Measurements from ENCODE around the gene ZNF827.

Gene ZNF827, protein sequence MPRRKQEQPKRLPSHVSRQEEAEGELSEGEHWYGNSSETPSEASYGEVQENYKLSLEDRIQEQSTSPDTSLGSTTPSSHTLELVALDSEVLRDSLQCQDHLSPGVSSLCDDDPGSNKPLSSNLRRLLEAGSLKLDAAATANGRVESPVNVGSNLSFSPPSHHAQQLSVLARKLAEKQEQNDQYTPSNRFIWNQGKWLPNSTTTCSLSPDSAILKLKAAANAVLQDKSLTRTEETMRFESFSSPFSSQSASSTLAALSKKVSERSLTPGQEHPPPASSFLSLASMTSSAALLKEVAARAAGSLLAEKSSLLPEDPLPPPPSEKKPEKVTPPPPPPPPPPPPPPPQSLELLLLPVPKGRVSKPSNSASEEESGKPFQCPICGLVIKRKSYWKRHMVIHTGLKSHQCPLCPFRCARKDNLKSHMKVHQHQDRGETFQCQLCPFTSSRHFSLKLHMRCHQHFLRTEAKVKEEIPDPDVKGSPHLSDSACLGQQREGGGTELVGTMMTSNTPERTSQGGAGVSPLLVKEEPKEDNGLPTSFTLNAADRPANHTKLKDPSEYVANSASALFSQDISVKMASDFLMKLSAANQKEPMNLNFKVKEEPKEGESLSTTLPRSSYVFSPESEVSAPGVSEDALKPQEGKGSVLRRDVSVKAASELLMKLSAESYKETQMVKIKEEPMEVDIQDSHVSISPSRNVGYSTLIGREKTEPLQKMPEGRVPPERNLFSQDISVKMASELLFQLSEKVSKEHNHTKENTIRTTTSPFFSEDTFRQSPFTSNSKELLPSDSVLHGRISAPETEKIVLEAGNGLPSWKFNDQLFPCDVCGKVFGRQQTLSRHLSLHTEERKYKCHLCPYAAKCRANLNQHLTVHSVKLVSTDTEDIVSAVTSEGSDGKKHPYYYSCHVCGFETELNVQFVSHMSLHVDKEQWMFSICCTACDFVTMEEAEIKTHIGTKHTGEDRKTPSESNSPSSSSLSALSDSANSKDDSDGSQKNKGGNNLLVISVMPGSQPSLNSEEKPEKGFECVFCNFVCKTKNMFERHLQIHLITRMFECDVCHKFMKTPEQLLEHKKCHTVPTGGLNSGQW

DNA sequence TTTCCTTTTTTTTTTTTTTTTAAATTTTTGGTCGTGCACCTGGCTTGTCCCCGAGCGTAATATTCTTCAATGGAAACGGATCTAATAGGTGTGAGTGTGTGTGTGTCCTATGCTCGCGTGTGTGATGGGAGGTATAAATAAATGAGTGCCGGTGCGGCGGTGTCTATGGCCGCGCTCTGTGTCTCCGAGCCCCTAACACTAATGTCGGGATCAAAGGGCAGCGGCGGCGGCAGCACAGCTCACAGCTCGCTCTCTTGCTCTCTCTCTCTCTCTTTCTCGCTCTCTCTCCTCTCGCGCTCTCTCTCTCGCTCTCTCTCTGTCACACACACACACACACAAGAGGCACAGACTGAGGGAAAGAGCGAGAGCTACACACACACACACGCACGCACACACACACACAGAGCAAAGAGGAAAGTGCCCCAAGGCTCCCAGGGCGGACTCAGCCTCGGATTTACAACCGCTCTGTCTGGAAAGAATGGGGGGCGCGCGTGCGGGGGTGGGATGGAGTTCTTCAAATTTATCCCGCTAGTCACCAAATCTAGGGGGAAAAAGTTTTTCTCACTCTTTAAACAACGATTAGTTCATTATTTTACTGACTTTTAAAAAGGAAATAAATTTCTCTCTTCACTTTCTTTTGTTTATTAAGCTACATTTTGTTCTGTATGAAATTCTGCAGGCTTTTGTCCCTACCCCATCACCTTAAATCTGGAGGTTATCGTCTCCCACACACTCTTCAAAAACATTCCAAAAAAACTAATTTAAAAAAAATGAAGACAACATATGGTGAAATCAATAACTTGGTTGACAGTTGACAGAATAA is at the start of gene ZNF827:
TSS of gene ZNF827 (minus strand) at position 206 of the 823 bp plus-strand sequence. CDS start 416 bp downstream, outside the sequence.
- peak; percentile 37 to 47 for DNase-seq (ENCODE audit: low read depth in 2 of 2)

DNA sequence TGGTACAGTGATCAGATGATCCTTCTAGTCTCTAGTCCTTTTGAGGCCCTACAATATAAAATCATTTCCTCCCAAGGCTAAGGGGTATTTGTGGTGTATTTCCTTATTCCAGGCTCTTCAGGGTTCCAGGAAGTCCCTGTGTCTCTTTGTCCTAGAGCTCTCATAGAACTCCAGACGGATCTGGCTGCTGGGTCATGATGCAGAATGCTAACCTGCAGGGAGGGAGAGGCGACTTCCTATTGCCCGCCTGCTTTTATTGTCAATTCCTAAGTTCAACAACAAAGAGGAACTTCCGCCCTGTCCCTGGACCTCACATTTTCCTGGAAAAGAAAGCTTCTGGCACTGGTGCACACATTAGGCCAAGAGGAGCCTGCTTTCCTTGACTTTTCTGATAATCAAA is 45.9 kb upstream of the ZNF827 start:
- no peak for DNase-seq (ENCODE audit: low read depth in 2 of 2)

DNA sequence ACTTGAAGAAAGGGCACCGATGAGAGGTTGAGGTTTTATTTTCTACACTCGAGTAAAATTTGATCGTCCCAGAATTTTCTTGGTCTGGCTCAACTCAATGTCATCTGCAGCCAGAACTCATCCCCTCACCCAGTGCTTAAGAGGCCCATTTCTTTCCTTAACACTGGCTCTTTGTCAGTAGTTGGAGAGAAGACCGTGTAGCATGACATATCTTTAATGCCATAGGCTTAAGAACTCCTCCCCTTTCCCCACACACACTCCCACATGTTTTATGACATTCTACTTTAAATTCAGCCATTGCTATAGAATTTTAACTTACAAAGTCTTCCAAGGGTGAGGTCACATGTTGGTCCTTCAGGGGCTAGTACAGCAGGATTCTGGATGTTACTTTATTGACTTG is 44.2 kb upstream of the ZNF827 start:
- DNase-seq (ENCODE audit: low read depth in 2 of 2): no peak

DNA sequence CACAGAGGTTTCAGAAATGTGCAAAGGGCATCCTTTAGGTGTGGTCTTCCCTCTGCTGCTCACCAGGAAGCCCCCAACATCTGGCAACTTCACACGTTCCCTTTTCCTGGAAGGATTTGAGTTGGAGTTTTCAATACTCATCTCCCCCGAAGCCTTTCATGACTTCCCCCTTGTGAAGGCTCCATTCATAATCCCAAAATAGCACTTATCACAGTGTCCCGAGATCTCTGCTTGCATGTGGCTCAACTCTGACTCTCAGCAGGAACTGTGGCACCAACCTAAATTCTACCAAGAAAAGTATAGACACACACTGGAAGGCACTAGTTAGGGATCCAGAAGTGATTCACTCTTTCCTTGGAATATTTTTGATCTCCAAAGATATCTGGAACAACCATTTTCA is 40.5 kb upstream of the ZNF827 start:
- no peak for DNase-seq (ENCODE audit: low read depth in 2 of 2)

DNA sequence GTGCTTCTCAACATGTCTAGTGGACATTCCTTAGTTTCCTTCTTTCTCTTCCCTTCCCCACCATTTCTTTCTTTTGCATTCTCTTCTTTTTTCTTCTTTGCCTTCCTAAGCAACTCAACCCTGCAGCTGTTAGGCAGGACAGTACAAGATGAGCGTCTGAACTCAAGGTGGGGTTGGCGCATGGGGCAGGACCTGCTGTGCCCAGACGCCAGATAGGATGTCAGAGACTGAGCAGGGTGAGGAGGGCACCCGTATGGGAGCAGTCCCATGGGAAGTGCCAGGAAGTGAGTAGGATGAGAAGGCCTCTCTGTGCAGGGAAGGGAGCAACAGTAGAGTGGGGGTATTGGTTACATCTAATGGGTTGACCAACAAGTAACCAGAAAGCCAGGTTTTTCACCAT is 38.1 kb upstream of the ZNF827 start:
- no peak for DNase-seq (ENCODE audit: low read depth in 2 of 2)

DNA sequence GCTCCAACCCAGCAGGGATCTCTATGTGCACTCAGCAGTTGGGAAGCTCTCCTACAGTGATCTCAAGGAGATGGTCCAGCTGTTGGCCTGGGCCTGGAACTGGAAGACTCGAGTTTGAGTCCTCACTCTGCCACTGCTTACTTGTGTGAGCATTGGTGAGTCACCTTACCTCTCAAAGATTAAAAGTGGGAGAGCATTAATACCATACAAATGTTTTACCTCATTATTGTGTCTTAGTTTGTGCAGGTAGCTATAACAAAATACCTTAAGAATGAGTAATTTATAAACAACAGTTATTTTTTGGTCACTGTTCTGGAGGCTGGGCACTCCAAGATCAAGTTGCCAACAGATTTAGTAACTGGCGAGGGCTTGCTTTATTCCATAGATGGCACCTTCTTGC is 21.4 kb upstream of the ZNF827 start:
- no peak for DNase-seq (ENCODE audit: low read depth in 2 of 2)

DNA sequence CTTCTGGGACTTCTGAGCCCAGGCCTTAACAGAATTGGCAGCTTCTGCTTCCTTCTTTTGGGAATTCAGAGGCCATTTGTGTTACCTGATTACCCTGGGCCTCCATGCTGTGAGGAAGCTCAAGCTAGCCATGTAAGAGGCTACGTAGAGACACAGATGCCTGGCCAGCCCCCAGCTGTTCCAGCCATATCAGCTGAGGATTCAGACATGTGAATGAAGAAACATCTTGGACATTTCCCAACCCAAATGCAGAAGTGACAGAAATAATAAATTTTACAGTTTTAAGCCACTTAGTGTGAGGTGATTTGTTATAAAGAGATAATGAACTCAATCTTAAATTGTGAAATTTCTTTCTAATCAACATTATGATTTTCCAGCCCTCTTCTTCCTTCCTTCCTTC is 18.7 kb upstream of the ZNF827 start:
- no peak for DNase-seq (ENCODE audit: low read depth in 2 of 2)

DNA sequence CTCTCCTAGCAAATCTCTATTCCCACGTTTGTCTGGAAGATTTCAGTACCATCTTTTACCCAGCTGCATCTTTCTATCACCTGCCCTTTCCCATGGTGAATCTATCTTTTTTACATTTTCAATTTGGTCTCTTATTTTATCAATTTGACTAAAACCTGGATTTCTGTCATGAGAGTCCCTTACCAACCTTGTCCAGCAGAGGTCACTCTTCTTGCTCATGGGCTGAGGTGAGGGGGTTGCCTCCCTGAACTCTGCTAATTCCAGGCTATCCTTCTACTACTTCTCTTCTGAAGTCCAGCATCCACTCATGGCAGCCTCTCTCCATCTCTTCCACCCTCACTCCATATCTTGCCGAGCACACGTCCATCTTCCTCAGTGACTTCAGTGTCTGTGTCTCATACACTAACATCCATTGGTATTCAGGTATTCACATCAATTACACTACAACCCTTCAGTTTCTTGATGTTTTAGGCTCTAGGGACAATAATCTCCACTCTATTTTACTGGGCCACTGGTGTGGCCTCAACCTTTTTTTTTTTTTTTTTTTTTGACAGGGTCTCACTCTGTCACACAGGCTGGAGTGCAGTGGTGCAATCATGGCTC is 17.8 kb upstream of the ZNF827 start:
- peak in 1 of 2 donors; percentile 20 for DNase-seq (ENCODE audit: low read depth in 2 of 2)

DNA sequence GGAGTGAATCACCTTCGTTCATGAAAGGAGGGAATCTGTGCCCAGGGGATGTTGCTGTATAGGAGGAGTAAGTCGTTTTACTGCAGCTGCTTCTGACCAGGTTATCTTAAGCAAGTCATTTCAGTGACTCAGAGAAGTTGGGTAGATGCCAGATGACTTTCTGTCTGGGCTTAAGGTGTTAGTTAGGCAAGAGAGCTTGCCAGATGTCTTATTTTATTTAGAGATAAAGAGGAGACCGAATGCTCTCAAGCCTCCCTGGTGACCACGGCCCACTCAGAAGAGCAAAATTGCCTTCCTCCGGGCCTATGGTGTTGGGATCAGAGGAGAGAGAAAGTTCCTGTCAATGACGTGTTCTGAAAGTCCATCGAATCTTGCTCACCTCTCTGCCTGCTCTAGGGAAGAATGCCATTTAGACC is 16.3 kb upstream of the ZNF827 start:
- DNase-seq (ENCODE audit: low read depth in 2 of 2): no peak

DNA sequence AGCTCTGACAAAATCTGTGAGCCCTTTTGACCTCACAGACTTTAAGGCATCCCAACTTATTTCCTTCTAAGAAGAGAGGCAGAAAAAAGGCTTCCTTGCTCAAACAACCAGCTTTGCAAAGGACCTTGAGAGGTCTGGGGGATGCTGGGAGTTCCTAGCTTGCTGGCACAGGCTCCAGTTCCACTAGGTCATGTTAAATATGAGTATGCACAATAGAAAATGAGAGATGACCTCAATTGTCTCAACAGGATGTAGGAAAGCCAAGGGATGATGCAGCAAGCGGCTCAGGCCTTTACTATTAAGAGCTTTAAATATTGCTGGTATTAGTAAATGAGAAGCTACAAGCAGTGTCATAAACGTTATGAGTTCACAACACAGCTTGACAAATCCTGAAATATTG is 13.3 kb upstream of the ZNF827 start:
- DNase-seq (ENCODE audit: low read depth in 2 of 2): no peak

DNA sequence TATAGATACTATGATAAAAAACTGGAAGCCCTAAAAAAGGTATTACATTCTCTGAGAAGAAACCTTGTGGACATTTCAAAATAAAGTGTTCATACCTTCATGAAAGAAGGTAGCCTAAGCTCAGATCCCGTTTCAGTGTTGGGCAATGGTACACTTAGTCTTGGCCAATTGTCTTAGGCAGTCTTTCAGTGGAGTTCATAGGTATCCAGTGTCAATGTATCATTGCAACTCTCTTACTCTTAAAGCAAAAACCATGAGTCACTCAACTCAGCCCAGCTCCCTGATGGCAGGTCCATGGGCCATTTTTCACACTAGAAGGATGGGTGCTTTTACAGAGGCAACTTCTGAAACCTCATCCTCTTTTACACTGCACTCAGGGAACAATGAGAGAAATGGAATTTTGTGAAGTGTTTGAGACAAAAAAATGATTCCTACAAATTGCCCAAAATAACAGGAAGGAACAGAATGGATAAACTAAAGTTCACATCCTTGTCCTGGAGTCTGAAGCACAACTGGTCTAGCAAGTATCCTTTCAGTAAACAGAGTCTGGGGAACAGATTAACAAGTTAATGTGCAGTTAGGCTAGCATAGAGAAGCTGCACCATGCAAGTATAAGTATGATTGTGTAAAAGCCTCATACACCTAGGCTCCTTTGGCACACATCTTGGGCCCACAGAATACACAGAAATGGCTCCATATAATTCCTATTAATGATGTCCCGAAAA is 7.0 kb upstream of the ZNF827 start:
- DNase-seq (ENCODE audit: low read depth in 2 of 2): no peak

DNA sequence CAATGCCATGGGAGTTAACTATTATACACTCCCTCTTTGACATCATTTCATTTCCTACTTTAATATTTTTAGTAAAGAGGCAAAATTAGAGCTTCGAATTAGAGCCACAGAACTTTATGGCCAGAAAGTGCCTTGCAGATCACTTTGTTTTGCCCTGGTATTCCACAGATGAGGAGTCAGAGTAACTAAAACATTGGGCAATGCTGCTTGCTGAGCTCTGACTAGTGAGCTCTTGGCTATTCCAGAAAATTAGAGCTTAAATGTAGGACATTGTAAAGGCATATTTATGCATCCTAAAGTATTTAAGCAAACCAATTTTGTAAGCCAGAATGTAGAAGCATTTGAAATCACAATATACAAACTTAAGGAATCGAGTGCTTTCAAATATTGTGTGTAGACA is 6.3 kb upstream of the ZNF827 start:
- DNase-seq (ENCODE audit: low read depth in 2 of 2): no peak

DNA sequence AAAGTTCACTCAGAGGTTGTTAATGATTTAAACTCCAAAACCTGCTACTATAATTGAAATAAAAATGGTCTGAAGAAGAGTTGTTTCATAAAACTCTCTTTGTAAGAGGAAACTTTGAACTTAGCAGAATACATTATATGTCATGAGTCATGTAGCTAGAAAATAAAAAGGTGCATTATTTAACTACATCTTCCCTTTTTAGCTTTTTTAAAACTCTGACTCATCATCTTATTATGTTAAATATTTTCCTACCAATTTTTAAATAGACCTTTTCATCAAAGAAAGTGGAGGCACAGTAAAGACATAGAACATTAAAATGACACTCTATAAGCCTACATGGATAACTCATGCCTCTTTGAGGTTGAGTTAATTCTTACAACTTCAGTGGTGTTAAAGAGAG is 1.2 kb upstream of the ZNF827 start:
- DNase-seq (ENCODE audit: low read depth in 2 of 2): no peak

DNA sequence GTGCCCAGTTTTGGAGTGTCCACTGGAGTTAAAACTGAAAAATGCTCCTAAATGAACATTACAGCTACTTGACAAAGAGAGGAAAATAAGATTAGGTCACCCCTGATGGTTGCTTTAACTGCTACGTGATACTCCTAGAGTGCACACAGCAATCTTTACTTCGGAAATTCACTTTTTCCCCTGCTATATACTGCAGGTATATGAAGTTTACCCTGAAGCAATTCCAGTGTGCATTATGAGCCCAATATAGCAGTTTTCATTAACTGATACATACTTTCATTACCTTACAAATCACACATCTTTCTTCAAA is 773 bp upstream of the ZNF827 start:
- DNase-seq (ENCODE audit: low read depth in 2 of 2): no peak

DNA sequence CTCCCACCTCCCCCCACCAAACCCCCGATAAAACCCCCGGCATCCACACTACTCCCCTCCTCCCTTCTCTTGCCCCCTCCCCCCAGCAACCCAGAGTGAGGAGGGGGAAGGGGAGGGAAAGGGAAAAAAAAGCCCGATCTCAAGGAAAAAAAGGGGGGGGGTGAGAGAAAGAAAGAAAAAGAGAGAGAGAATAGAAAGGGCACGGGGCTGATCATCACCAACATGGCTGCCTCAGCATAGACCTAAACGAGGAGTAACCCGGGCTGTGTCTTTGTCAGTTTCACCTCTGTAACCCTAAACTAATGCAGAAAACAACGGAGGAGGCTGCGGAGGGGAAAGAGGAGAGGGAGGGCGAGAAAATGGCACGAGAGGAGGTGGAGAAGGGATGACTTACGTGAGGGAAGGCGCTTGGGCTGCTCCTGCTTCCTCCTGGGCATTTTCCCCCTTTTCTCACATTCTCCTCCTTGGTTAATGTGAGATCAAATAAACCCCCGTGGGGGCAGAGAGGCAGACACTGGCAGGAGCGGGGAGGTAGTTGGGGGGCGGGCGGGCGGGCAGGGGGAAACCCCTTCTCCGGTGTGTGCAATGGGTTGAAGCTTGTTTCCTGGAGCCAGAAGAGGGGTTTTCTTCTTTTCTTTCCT is 532 bp downstream of the ZNF827 start:
- DNase-seq (ENCODE audit: low read depth in 2 of 2): peak in 1 of 2 donors; percentile 18

DNA sequence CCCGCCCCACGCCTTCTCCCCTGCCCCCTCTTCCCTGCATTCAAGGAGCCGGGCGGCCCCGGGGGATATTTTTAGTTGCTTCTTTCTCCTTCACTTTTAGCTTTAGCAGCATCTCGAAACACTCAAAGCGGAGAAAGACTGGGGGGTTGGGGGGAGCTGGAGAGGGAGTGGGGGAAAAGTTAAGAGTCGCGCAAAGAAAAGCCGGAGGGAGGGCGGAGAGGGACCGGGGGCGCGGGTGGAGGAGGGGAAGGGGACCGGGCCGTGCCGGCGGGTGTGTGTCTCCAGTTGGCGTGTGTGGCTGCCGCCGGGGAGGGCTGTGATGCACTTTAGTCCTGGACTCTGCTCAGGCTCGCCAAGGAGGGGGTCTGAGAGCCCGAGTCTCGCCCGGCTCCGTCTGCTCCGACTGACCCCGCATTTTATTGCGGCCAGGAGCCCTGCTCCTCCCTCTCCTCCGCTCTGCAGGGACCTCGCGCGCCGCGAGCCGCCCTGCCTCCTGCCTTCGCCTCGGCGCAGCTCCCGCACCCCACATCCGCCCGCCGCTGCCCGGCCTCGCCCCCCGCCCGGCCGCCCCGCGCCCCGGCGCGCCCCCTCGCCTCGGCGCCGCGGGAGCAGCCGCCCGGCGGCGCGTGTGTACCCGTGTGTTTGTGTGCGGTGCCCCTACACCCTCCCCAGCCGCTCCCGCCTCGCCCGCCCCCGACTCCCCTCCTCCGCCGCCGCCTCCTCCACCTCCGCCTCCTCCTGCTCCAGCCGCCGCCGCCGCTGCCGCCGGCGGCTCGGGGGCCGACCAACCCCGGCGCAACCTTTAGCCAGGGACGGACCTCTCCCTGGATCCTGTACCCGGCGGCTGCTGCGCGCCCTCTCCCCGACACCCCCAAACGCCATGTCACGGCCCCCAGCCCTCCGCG is 1.4 kb downstream of the ZNF827 start:
- peak; percentile 25 to 37 for DNase-seq (ENCODE audit: low read depth in 2 of 2)

DNA sequence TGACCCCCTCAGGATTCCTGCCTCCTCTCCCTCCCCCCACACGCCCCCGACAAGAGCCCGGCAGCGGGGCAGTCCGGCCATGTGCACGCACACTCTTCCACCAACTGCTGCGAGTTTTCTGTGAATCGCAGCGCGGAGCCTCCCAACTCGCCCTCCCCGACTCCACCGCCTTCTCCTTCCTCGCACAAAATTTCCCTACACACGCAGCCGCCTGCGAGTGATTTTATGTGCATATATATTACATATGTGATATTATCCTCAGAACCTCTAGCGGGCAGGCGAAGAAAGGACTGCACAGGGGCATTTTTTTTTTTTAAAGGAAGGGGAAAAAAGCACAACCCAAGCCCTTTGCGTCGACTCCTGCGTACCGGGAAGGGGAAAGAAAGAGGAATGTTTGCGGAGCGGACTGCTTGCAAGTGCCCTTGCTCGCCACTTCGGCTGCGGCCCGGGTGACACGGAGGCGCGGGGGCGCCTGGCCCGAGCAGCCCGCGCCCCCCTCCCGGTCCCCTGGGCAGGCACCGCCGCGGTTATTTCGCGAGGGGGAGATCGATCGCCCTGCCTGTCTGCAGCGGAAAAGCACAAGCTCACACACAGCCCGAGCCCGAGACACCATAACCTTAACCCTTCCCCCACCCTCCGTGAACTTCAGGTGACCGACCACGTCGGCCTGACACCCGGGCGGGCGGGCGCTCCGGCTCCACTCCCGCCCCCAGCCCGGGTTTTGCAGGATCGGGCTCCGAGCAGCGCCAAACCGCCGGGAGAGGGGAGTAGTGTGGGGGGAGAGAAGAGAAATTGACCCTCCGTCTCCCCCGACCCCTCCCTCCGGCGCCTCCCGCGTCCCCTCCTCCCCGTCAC is 2.3 kb downstream of the ZNF827 start:
- peak; percentile 33 to 42 for DNase-seq (ENCODE audit: low read depth in 2 of 2)
